Measurements from ENCODE around the gene KBTBD6.

KBTBD6 gene

GRCh38 chr13:41130356-41130755 is 2.2 kb downstream of the KBTBD6 start:
- TF ChIP-seq ZFX (IDR thresholded peaks at IDR 0.05): no peak
- TF ChIP-seq, protein P1, sequence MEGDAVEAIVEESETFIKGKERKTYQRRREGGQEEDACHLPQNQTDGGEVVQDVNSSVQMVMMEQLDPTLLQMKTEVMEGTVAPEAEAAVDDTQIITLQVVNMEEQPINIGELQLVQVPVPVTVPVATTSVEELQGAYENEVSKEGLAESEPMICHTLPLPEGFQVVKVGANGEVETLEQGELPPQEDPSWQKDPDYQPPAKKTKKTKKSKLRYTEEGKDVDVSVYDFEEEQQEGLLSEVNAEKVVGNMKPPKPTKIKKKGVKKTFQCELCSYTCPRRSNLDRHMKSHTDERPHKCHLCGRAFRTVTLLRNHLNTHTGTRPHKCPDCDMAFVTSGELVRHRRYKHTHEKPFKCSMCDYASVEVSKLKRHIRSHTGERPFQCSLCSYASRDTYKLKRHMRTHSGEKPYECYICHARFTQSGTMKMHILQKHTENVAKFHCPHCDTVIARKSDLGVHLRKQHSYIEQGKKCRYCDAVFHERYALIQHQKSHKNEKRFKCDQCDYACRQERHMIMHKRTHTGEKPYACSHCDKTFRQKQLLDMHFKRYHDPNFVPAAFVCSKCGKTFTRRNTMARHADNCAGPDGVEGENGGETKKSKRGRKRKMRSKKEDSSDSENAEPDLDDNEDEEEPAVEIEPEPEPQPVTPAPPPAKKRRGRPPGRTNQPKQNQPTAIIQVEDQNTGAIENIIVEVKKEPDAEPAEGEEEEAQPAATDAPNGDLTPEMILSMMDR (conservative IDR thresholded peaks at IDR 0.05): no peak
- no peak overlapping the region for H3K27ac ChIP-seq

GRCh38 chr13:41127701-41128100 is 4.9 kb downstream of the KBTBD6 start:
- H3K27ac ChIP-seq: no peak overlapping the region
- TF ChIP-seq ZFX (IDR thresholded peaks at IDR 0.05): no peak
- TF ChIP-seq, protein P1 (conservative IDR thresholded peaks at IDR 0.05): no peak

DNA sequence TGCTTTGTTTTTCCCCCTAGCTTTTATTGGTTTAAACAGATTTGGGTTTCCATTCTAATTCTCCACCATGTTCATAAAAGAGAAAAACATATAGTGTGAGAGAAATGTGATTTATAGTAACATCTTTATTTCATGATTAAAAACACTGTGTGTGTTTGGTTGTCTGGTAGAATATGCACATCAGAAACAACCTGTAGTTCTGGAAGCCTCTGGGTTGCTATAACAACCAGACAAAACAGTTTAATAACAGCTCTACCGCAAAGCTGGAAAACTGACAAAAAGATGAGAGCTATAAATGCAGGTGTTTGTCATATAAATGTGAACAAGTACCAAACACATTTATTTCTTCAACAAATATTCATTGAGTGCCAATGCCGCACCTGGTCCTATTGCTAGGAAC is 9.8 kb downstream of the KBTBD6 start:
- H3K27ac ChIP-seq: no peak overlapping the region
- TF ChIP-seq ZFX (IDR thresholded peaks at IDR 0.05): no peak
- TF ChIP-seq, protein P1 (conservative IDR thresholded peaks at IDR 0.05): no peak

DNA sequence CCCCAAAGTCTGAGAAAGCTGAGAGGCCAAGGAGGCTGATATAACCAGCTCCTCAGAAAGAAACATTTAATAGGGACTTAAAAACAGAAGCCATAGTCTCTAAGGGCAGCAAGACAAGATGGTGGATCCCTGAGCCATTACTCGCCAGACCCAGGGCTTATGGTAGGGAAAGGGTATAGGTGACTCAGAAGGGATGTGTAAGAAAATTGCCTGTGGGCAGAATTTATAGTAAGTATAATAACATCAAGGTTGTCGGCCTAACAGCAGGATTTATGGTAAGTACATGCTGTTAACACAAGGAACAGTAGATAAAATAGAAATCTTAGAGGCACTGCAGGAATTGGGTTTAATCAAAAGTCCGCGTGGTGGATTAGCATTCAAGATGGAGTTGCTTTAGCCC is 14.7 kb downstream of the KBTBD6 start:
- TF ChIP-seq ZFX (IDR thresholded peaks at IDR 0.05): no peak
- TF ChIP-seq, protein P1 (conservative IDR thresholded peaks at IDR 0.05): no peak
- H3K27ac ChIP-seq: no peak overlapping the region

GRCh38 chr13:41111454-41111853 is 21.1 kb downstream of the KBTBD6 start:
- H3K27ac ChIP-seq: no peak overlapping the region
- TF ChIP-seq, protein P1 (conservative IDR thresholded peaks at IDR 0.05): no peak
- TF ChIP-seq ZFX (IDR thresholded peaks at IDR 0.05): no peak

DNA sequence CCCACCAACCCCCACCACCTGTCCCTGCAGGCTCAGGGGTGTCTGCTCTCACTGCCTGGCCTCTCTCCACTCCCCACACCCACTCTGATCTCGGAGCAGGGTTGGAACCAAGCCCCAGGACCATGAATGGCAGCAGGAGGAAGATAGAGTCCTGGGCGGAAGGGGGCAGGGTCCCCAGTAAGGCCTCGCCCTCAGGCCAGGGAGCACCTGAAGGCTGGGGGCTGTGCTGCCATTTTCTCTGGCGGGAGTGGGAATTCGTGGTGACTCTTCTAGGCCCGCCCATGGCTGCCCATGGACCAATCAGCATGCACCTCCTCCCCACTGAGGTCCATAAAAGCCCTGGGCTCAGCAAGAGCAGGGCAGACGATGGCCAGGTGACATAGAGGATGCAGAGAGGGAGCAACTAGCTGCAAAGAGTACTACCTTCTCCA is 25.0 kb downstream of the KBTBD6 start:
- TF ChIP-seq, protein P1 (conservative IDR thresholded peaks at IDR 0.05): no peak
- TF ChIP-seq ZFX (IDR thresholded peaks at IDR 0.05): no peak
- H3K27ac ChIP-seq: no peak overlapping the region

DNA sequence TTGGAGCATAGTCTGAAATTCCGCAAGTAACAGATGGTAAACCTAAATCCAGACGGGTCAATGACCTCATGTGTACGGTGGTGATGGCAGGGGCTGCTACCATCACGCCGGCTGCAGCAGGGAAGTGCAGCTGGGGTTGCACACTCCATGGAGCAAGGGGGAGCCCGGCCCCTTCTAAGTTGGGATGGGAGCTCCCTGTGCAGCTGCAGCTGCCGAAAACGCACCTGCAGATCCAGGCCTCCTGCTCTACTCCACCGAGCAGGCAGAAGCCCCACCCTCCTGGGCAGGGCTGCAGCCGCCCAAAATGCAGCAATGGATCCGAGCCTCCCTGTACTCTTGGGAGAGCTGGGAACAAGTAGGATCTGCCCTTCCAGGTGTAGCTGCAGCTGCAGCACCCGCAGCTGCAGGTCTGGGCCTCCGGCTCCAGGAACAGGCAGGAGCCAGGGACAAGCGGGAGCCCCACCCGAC is 25.5 kb downstream of the KBTBD6 start:
- no peak for TF ChIP-seq ZFX (IDR thresholded peaks at IDR 0.05)
- TF ChIP-seq, protein P1 (conservative IDR thresholded peaks at IDR 0.05): no peak
- no peak overlapping the region for H3K27ac ChIP-seq
